AG20443 (cell line): ENCODE measurements around the gene P2RY10.
"Not testable (repeated sequence)": the region's sequence is repeated elsewhere in the genome, so short reads cannot be mapped to it uniquely, and the experiment has no call there.

Source experiments
- DNase-seq: peaks from one replicate; pipeline ENCODE4 v3.0.0; 2012; ENCODE audit warnings: low spot score, mixed read lengths

Gene P2RY10, protein sequence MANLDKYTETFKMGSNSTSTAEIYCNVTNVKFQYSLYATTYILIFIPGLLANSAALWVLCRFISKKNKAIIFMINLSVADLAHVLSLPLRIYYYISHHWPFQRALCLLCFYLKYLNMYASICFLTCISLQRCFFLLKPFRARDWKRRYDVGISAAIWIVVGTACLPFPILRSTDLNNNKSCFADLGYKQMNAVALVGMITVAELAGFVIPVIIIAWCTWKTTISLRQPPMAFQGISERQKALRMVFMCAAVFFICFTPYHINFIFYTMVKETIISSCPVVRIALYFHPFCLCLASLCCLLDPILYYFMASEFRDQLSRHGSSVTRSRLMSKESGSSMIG

DNA sequence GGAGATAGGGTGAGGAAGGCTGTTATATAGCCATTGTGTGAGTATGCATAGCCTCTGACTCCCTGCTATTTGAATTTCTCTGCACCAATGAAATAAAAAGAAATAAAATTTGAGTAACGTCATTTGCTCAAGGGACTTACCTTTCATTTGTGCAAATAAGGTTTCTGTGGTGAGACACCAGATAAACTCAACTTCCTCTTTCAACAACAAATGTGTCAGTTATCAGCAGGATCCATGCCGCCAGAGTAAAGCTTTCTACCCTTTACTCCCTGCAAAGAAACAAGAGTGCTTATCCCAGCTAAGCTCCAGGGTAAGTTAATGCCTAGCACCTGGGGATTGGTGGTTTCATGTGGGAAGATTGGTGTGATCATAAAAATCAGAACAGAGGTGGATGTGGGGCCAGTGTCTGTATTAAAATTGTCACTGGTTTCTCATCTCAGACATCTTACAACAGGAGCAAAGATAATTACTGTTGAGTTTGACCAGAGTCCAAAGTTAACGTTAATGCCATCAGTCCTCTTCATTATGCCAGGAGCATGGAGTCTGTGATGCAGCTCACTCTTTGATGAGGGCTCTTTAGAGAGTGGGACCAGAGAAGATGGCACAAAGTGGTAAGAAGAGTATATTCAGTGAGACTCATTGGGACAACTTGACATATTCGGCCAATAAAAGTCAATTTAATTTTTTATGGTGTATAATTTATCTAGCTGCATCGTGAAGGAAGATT is at the start of gene P2RY10:
P2RY10 (plus strand) TSS at position 206 of the 727 bp plus-strand sequence. CDS start 15,130 bp downstream, outside the sequence.
- DNase-seq = no peak

DNA sequence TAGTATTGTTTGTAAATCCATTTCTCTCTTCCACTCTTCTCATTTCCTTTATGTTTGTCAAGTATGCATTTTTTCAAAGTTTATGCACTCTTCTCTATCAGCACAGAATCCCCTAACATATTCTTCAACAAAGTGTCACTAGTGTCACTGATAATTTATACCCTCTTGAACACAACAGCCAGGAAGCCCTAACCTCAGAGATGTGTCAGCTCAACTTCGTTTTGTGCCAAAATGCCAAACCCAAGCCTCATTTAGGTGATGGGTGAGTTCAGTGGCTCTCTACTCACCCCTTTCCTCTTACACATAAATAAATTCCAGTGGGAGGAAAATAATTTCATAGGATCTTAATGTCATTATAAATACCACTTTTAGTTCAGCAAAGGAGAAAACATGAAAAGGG is 22.4 kb upstream of the P2RY10 start:
- DNase-seq = no peak

DNA sequence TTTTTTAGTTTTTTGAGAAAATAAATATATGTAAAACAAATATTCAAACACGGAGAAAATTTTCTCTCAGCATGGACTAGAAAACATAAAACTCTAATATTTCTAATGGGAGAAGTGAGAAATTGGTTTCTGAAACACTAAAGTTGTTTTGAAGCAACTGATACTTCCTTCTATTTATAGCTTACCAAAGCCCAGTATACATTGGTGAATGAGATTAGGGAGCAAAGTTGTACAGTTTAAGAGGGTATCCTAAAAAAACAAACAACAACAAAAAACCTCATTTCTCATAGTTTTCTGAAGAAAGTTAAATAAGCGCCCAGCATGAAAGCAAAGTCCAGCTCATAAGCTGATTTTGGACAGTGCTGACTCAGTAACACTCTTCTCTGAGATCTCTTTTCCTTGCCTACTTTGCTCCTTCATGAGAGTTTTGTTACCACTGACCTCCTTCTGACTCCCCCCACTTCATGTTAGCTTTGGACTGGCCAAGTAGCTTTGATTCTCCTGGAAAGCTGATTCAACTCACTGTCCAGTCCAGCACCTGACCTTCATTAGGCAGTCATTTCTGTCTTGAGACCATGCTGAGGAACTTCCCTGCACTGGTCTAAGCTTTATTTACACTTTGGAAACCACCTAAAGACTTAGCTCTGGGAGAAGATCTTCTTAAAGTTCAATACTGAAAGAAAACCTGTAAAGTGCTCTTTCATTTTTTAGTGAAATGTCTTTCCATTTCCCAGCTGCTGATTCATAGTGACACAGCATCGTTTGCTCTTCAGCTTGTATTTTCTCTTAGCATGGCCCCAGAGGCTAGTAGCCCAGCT is 21.8 kb upstream of the P2RY10 start:
- no peak for DNase-seq

DNA sequence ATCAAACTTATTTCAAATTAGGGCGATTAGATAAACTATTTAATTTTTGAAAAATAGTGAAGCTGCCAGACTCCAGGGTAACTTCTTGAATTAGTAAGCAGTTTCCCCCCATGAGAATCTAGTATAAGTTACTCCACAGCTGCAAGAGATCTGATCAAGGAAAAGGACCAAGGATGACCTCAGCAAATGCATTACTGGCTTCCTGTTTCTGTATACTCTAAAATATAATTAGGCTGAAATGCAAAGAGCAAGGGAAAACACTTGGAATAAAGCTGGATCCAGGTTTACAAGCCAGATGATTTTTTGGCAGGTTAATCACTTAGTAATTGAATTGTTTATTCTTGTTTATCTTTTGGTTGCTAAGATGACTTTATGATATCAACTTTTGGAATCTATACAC is 13.4 kb upstream of the P2RY10 start:
- DNase-seq = no peak

DNA sequence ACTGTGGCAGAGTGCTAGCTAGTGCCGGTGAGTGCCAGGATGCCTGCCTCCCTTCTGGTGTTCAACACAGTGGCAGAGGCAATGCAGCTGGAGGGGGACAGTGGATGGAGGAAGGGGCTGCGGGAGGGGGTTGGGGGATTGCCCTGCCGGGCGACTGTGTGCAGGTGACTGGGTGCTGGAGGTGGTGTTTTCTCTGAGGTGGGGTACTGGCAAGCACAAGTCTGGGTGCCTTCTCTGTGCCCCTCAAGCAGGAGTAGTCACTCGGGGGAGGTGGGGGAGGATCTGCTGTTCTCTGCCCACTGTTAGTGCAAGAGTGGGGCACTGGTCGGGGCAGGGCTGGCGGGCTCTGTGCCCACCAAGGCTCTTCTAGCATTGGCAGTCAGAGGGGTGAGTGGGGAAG is 10.3 kb upstream of the P2RY10 start:
- DNase-seq = no peak

DNA sequence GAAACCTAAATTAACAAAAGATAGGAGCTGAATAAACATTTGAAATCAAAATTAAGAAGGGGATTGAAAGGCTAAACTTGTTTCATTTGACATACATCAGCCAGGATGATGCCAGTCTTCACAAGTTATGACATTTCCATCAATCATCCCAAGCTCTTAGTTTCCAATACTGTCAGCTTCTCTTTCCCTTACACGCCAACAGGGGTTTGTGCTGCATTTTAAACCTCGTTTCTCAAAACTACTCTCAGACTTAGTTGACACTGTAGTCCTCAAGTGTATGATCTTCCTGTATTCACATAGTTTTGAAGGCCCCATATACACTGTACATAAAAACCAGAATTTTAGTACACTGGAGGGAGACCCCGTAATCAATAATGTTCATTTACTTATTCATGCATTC is 840 bp upstream of the P2RY10 start:
- DNase-seq = no peak

DNA sequence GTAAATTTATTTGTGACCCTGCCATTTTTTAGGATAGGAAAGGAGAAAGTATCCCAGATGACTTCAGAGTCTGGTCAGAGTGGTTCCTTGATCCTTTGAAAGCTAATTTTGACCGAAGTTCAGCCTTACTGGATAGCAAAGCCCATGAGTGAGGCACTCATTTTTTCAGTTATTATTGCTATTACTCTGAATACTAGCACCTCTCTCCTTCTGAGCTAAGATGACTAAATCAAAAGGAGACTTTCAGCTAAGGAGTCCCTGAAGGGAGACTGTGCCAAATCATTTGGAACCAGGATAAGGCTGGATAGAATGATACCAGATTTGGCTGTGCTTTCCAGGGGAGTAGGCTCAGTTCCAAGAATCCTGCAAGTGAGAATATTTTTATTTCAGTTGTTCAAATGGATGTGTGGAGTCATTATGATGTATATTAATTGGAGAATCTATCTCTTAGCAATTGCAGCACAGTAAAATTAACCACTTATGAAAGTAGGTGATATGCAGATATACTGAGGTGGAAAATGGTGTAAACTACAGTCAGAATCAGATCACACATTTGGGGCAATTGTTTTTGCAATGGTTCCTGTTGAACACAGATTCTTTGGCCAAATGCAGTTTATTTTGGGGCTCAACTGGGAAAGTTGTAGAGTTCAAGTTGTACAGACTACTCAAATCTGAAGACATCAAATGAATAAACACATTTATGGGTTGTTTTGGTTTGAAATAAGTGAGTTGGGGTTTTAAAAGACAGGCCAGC is 1.2 kb downstream of the P2RY10 start:
- DNase-seq = no peak

DNA sequence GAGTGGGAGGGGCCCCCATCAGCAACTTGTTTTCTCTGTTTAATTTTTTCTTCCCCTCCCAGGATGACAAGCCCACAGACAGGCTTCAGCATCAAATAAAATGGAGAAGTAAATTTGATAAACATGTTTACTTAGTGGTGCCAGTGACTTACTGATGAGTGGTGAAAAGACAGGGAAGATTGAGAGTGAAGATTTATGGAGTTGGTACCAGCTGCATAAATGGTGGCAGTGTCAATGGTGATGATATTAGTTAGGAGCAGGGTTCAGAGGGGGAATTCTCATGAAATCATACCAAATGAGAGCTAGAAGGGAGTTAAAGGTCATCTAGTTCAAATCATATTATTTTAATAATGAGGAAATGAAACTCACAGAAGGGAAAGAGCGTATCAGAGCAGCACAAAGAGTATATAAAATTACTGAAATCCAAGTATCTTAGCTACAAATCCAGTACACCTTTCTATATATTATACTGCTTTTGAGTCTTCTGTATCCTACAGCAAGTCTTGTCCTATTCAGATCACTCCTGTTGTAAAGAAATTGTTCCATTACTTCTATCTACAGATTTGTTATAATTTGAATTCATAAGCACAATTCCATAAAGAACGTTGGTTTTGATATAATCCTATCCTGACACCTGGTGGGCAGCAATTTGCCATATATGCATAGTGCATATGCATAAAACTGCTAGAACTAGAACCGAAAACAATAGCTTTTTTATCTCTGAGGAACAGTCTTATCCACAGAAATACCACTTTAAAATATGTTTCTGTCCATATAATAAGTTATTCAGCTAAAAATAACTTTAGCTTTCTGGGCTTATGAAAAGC is 5.0 kb downstream of the P2RY10 start:
- DNase-seq = no peak

DNA sequence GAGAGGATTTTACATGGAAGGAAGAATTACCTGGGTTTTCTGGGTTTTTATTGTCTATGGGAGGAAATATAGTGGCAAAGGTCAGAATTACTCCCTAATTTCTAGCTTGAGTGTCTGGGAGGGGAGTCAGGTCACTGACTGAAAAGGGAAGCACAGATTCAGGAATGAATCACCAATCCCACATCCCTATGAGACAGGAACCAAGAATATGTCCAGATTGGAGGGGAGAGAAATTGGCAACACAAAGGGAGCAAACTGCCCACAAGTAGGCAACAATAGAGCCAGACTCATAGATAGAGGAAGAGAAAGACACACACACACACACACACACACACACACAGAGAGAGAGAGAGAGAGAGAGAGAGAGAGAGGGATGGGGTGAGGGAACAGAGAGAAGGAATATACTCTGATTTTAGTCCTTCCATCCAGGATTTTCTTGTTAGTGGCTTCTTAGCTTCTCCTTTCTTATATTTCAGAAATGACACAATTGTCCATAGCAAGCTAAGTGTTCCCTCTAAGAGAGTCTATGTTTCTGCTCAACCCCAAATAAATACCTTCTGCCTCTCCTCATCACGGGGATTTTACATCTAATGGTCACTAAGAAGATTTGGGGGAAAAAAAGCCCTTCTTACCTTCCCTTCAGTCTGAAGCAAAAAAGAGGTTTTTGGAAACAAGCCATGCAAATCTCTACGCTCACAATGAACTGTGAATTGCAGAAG is 12.0 kb downstream of the P2RY10 start:
- DNase-seq = no peak

DNA sequence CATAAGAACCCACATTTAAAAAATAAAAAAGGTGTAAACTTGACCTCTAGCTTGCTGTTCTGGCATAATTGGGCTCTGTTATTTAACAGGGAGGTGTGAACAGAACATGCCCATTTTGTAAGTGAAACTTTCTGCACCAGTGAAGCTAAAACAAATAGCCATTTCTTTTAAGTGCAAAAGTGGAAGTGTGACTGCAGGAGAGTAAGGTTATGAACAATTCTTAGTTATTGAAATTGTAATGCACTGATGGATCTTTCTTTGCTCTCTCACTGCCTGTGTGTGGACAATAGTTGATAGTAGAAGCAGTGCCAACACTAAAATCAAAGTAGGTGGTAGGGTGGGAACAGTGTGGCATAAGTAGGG is 12.6 kb downstream of the P2RY10 start:
- no peak for DNase-seq

DNA sequence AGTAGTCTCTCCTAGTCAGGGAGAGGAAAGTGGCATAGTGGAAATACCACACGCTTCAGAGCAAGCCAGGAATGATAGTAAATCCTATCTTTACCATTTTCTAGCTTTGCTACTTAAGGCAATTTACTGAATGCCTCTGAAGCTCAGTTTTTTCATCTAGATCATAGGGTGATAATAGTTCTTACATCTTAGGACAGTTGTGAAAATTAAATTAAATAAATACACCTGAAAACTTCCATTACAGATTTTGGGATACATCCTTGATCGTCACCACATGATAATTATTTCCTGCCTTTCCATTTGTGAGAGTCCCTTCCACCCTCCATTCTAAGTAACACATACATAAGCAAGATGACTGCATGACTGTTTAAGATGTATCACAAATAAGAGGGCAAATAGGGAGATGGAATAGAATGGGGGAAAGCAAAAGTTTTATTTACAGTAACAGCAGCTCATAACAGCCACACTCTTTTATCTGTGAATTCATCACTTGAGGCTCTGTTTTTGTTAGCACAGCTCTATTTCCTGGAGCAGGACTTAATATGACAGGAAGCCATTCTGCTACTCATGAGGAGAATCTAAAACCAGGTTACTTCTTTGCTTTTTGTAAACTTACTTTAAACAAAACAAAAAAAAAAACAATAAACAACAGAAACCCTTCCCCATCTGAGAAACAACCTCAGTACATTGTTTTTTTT is 13.4 kb downstream of the P2RY10 start:
- no peak for DNase-seq

DNA sequence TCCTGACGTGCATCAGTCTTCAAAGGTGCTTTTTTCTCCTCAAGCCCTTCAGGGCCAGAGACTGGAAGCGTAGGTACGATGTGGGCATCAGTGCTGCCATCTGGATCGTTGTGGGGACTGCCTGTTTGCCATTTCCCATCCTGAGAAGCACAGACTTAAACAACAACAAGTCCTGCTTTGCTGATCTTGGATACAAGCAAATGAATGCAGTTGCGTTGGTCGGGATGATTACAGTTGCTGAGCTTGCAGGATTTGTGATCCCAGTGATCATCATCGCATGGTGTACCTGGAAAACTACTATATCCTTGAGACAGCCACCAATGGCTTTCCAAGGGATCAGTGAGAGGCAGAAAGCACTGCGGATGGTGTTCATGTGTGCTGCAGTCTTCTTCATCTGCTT is 15.7 kb downstream of the P2RY10 start:
- no peak for DNase-seq

DNA sequence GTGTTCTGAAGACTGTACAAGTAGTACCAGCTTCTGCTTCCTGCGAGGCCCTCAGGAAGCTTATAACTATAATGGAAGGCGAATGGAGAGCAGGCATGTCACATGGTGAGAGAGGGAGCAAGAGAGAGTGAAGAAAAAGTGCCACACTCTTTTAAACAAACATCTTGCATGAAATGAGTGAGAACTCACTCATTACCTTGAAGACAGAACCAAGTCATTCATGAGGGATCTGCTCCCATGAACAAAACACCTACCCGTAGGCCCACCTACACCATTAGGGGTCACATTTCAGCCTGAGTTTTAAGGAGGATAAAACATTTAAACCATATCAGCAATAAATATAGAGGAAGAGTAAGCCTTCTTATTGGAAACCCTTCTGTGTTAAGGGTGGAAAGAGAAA is 19.4 kb downstream of the P2RY10 start:
- DNase-seq = no peak

DNA sequence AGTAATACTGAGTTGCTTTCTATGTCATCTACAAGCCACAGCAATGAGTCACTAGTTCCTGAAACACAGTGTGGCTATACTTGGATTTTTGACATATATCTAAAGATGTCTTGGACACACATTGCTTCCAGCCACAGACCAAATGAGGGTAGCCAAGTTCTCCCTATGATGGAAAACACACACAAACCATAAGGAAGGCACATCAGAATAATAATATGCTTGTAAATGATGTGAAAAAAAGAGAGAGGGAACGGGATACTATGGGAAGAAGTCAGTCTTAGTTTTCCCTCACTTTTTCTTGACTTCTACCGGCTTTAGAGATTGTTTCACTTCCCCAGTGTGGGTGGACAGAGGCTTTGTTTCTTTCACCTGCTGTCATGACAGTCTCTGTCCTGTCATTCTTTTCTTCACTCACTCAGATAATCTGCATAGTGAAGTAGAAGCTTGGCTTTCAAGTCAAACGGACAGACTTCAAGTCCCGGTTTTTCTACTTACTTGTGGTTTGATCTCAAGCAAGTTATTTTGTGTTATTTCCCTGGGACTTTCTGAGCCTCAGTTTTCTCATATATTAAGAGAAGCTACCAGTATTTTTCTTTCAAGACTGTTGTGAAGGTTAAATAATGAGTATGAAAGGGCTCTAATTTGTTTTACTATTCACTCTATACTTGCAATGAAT is 34.7 kb downstream of the P2RY10 start:
- DNase-seq = no peak

DNA sequence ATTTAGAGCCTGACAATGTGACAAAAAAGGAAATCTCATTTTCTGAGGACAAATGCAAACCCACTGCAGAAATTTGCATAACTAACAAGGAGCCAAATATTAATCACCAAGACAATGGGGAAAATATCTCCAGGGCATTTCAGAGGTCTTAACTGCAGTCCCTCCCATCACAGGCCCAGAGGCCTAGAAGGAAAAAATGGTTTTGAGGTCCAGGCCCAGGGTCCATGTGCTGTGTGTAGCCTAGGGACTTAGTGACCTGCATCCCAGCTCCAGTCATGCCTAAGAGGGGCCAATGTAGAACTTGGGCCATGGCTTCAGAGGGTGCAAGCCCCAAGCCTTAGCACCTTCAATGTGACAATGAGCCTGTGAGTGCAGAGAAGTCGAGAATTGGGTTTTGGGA is 44.2 kb downstream of the P2RY10 start:
- no peak for DNase-seq

DNA sequence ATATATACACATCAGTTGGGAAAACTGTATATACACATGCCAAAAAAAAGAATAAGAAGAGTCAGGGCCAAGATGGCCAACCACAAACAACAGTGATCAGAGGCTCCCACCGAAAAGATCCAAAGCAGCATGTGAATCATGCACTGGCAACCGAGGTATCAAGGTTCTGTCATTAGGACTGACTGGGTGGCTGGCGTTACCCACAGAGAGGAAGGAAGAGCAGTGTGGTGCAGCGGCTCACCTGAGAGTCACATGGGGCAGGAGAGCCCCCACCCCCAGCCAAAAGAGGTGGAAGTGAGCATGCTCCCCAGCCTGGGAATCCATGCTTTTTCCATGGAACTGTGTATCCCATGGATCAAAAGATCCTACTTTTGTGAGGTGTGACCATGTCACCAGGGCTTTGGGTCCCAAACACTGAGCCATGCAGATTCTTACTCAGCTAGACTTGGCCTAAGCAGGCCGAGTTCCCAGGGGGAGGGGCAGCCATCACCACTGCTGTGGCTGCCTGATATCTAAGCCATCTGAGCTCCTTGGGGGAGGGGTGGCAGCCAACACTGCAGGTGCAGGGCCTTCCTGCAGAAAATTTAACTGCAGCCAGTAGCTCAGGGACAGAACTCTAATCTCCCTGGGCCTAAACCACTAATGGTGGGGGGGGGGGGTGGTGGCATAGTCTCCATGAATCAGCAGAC is 52.8 kb downstream of the P2RY10 start:
- no peak for DNase-seq

DNA sequence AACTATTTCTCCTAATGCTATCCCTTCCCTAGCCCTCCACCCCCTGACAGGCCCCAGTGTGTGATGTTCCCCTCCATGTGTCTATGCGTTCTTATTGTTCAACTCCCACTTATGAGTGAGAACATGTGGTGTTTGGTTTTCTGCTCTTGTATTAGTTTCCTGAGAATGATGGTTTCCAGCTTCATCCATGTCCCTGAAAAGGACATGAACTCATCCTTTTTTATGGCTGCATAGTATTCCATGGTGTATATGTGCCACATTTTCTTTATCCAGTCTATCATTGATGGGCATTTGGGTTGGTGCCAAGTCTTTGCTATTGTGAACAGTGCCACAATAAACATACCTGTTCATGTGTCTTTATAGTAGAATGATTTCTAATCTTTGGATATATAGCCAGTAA is 62.3 kb downstream of the P2RY10 start:
- not testable (repeated sequence) for DNase-seq
